ENCODE results near the gene PTBP1.

PTBP1 gene

DNA sequence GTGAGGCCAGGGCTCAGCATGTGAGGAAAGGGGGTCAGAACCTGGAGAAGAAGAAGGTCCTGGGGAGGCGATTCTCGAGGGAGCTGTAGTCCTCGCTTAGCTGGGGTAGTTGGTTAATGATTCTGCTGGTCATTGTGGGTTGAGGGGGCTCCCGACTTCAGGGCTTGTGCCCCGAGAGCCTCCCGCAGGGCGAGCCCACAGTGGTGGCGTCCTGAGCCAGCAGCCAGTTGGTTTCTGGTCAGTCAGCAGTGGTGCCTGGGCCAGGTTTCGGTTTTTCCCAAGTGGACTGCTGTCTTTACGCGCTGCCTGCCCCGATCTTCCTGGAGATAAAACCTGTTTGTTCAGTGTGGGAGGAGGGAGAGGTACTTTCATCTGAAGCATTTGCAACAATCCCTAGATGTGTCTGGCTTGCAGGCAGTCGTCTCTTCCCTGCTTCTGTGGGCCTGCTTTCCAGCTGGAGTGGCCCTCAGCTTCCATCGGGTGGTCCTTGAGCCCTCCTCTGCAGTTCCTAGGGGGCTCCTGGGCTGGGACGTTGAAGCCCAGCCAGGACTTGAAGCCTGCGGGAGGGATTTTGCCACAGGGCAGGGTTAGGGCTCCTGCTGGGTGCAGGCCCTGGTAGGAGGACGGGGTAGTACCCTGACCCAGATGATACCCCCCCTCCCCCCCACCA is 3.2 kb downstream of the PTBP1 start:
- TF ChIP-seq, protein P1, sequence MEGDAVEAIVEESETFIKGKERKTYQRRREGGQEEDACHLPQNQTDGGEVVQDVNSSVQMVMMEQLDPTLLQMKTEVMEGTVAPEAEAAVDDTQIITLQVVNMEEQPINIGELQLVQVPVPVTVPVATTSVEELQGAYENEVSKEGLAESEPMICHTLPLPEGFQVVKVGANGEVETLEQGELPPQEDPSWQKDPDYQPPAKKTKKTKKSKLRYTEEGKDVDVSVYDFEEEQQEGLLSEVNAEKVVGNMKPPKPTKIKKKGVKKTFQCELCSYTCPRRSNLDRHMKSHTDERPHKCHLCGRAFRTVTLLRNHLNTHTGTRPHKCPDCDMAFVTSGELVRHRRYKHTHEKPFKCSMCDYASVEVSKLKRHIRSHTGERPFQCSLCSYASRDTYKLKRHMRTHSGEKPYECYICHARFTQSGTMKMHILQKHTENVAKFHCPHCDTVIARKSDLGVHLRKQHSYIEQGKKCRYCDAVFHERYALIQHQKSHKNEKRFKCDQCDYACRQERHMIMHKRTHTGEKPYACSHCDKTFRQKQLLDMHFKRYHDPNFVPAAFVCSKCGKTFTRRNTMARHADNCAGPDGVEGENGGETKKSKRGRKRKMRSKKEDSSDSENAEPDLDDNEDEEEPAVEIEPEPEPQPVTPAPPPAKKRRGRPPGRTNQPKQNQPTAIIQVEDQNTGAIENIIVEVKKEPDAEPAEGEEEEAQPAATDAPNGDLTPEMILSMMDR (IDR thresholded peaks at IDR 0.05; ENCODE audit: low read depth, low read length): no peak
- no peak for DNase-seq (ENCODE audit: extremely low read depth, low read depth)

DNA sequence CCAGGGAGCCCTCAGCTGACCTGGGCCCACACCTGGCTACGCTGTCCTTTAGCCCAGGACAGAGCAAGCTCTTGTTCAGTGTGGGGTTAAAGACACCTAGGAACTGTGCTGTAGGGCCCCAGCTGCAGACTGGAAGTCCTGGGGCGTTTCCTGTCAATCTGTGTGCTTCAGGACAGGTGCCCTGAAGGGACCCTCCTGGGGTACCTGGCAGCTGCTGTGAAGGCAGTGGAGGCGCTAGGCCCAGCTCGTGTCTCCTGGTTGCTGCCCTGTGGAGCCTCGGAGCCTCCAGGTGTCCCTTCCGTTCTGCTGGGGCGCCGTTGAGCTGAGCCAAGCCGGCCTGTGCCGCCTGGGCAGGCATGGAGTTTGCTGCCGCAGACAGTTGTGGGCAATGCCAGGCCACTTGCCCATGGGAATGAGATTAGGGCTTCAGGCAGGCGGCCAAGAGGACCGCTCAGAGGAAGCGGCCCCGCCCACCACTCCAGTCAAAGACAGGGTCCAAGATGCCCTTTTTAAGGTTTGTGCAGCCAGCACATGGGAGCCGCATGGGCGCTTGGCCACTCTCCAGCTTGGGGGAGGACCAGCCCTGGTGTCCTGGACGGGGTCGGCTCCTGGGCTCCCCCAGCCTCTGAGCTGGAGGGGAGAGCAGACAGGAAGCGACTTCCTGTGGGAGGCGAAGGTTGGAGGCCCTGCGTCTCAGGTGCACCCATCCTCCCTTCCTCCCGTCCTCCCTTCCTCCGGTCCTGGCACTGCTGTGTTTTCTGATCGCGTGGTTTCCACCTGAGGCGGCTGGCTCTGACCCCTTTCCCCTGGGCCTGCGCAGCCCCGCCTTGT is 4.0 kb downstream of the PTBP1 start:
- TF ChIP-seq, protein P1 (IDR thresholded peaks at IDR 0.05; ENCODE audit: low read depth, low read length): no peak
- DNase-seq (ENCODE audit: extremely low read depth, low read depth): no peak

DNA sequence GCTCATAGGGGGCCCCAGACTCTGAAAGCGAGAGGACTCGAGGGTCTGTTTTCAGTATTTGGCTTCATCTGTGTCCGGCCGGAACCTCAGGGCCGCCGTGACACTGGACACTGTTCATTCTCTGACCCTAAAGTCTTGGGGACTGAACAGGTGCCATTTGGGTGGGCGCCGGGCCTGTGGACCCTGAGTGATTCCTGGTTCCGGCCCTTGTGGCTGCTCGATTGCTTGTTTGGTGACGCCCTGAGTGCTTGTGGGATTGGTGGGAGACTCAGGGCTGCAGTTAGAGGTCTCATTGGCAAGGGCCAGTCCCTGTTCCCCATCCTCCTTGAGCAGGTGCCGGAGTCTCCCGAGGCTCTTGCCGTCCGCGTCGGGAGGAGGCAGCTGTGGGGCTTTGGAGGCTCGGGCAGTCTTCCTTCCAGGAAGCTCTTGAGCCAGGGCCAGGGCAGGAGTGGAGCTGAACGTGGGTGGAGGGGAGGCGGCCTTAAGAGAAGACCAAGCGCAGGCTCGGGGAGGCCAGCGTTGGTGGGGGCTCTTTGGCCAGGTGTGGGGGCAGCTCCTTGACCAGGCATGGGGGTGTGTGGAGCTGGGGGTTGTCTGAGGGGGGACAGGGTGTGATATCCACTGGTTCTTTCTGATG is 4.7 kb downstream of the PTBP1 start:
- TF ChIP-seq, protein P1 (IDR thresholded peaks at IDR 0.05; ENCODE audit: low read depth, low read length): no peak
- no peak for DNase-seq (ENCODE audit: extremely low read depth, low read depth)

- TF ChIP-seq, protein P1 (IDR thresholded peaks at IDR 0.05; ENCODE audit: low read depth, low read length): no peak
- DNase-seq (ENCODE audit: extremely low read depth, low read depth): no peak
Measured at GRCh38 chr19:802498-803098, 5.3 kb downstream of the PTBP1 start.

- no peak for DNase-seq (ENCODE audit: extremely low read depth, low read depth)
- TF ChIP-seq, protein P1 (IDR thresholded peaks at IDR 0.05; ENCODE audit: low read depth, low read length): no peak
Measured at GRCh38 chr19:803099-803561, 5.9 kb downstream of the PTBP1 start.

GRCh38 chr19:803686-804418 is 6.6 kb downstream of the PTBP1 start:
- TF ChIP-seq, protein P1 (IDR thresholded peaks at IDR 0.05; ENCODE audit: low read depth, low read length): no peak
- no peak for DNase-seq (ENCODE audit: extremely low read depth, low read depth)

Measured in AG09319 (cell line).